Vagina (tissue), 2 donors: ENCODE data around the gene ALDH18A1.

Experiments
- CTCF ChIP-seq, 3 experiments: fragments of 450-650 bp in 2 of 3; fragments of 200-600 bp in 1 of 3; sonication (generic) in 1 of 3; IDR thresholded peaks; one replicate each; pipeline ENCODE4 v1.5.1; 2017 to 2019; ENCODE audit warnings: antibody characterized with exemption in 3 of 3, mild to moderate bottlenecking in 2 of 3, moderate library complexity in 2 of 3
- POLR2A ChIP-seq, 2 donors: fragments of 450-650 bp; IDR thresholded peaks; one replicate each; pipeline ENCODE4 v1.6.1; 2017; ENCODE audit warnings: antibody characterized with exemption in 2 of 2, mild to moderate bottlenecking in 2 of 2, moderate library complexity in 2 of 2
- POLR2AphosphoS5 ChIP-seq, 2 donors: sonication (generic); formaldehyde crosslinking; IDR thresholded peaks; one replicate each; pipeline ENCODE4 v1.9.0; 2017; ENCODE audit warnings: antibody characterized with exemption in 2 of 2, mild to moderate bottlenecking in 2 of 2, low read depth in 1 of 2; ENCODE audit not compliant: insufficient read depth in 1 of 2

GRCh38 chr10:95567903-95568630, 88.4 kb downstream of the ALDH18A1 start:
- no peak for TF ChIP-seq CTCF (IDR thresholded peaks at IDR 0.05)
- TF ChIP-seq POLR2A (IDR thresholded peaks at IDR 0.05): no peak
- TF ChIP-seq POLR2AphosphoS5 (IDR thresholded peaks at IDR 0.05; ENCODE audit: insufficient read depth in 1 of 2, low read depth in 1 of 2): no peak
